AG09309 (cell line): Measurements from ENCODE around the gene CDH13.
A peak's percentile ranks its signal among the peaks of the same experiment; 100 is the strongest.

Source experiments
- DNase-seq: peaks from one replicate; pipeline ENCODE4 v3.0.0-alpha.2; 2010; ENCODE audit warnings: low read depth
- H3K4me3 ChIP-seq: 2 replicates; pipeline ENCODE4 v1.5.1; 2011; ENCODE audit warnings: mild to moderate bottlenecking, low read depth, low read length, moderate library complexity; ENCODE audit not compliant: control insufficient read depth
- CTCF ChIP-seq: IDR thresholded peaks from 2 replicates; pipeline ENCODE4 v1.5.1; 2011; ENCODE audit warnings: mild to moderate bottlenecking, low read depth, low read length, inconsistent platforms; ENCODE audit not compliant: insufficient read depth, control insufficient read depth; ENCODE audit errors: missing control alignments

Gene CDH13

GRCh38 chr16:83701494-83701893, 1074.7 kb downstream of the CDH13 start:
- no peak for DNase-seq
- TF ChIP-seq CTCF = no peak
- H3K4me3 ChIP-seq = no peak overlapping the region

GRCh38 chr16:83704656-83705055, 1077.9 kb downstream of the CDH13 start:
- DNase-seq = no peak
- TF ChIP-seq CTCF = no peak
- H3K4me3 ChIP-seq = no peak overlapping the region

GRCh38 chr16:83705856-83706255, 1079.1 kb downstream of the CDH13 start:
- no peak for TF ChIP-seq CTCF
- no peak for DNase-seq
- no peak overlapping the region for H3K4me3 ChIP-seq

GRCh38 chr16:83706394-83706793, 1079.6 kb downstream of the CDH13 start:
- no peak for TF ChIP-seq CTCF
- DNase-seq = peak; percentile 38
- no peak overlapping the region for H3K4me3 ChIP-seq

GRCh38 chr16:83711069-83711468, 1084.3 kb downstream of the CDH13 start:
- TF ChIP-seq CTCF = no peak
- no peak for DNase-seq
- H3K4me3 ChIP-seq = no peak overlapping the region

GRCh38 chr16:83713597-83713996, 1086.8 kb downstream of the CDH13 start:
- DNase-seq = no peak
- no peak overlapping the region for H3K4me3 ChIP-seq
- TF ChIP-seq CTCF = no peak

- no peak overlapping the region for H3K4me3 ChIP-seq
- TF ChIP-seq CTCF = no peak
- no peak for DNase-seq
Observed at GRCh38 chr16:83714286-83714685, 1087.5 kb downstream of the CDH13 start.
